ELR (cell line): ENCODE results near the gene CEACAM4.

Experiments
- DNase-seq: peaks from one replicate; pipeline ENCODE4 v3.0.0-alpha.2; 2015; ENCODE audit warnings: low read depth

Gene CEACAM4

GRCh38 chr19:41617941-41618730 lies 8.7 kb downstream of the CEACAM4 start:
- no peak for DNase-seq

- DNase-seq, result peak; percentile 25
Measured at GRCh38 chr19:41616792-41617621, 9.9 kb downstream of the CEACAM4 start.

DNA sequence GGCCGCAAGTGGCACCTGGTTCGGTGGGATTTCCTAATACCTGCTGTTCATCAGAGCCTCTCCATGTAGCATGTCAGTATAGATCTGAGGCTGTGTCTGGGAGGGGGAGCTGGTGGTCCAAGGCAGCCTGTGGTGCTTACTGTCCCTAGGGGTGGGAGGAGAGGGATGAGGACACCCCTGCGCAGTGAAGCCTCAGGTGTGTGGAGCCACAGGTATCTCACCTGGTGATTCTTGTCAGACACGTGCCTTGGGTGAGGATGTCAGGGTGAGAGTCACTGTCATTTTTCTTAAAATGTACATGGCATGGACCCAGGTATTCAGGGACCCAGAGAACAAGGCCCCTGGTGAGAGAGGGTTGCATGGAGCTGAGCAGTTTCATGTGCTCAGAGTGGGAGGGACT lies 11.7 kb downstream of the CEACAM4 start:
- no peak for DNase-seq

GRCh38 chr19:41612483-41612882 lies 14.4 kb downstream of the CEACAM4 start:
- DNase-seq, result no peak

DNA sequence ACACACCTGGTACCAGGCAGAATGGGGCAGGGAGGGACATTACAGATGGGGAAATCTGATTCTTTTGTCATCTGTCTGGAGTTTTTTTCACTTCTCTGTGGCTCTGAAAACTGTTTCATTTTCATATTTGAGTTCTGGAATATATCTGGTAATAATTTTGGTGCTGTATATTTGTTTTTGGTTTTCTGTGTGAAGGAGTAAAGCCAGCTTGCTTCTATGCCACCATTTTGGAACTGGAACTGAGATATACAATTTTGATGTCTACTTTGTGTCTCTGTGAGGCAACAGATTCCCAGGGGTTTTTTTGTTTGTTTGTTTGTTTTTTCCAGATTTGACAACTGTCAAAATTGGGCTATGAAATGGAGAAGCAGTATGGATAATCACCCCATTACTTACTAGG lies 16.1 kb downstream of the CEACAM4 start:
- no peak for DNase-seq

DNA sequence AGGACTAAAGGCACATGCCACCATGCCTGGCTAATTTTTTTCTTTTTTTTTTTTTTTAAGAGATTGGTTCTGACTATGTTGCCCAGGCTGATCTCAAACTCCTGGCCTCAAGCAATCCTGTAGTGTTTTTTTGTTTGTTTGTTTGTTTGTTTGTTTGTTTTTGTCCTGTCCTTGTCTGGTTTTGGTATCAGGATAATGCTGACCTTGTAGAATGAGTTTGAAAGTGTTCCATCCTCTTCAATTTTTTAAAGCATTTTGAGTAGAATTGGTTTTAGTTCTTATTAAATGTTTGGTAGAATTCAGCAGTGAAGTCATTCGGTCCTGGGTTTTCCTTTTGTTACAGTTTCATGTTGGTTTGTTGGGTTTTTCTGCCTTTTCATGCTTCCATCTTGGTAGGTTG lies 19.2 kb downstream of the CEACAM4 start:
- no peak for DNase-seq

GRCh38 chr19:41606215-41606837 lies 20.5 kb downstream of the CEACAM4 start:
- DNase-seq, result no peak

DNA sequence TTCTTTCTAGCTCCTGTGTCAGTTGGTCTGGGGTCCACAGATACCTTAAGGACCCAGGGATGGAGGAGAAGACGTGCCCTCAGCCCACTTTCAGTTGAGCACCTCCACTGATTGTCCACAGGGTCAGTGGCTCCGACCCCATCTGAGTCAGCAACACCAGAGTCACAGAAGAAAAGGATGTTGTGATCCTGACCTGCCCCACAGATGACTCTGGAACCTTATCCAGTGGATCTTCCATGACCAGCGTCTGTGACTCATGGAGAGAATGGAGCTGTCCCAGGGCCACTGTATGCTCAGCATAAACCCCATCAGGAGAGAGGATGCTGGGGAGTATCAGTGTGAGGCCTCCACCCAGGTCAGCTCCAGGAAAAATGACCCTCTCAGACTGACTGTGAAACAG lies 22.0 kb downstream of the CEACAM4 start:
- DNase-seq, result no peak

- DNase-seq, result no peak
Measured at GRCh38 chr19:41601771-41602170, 25.1 kb downstream of the CEACAM4 start.

DNA sequence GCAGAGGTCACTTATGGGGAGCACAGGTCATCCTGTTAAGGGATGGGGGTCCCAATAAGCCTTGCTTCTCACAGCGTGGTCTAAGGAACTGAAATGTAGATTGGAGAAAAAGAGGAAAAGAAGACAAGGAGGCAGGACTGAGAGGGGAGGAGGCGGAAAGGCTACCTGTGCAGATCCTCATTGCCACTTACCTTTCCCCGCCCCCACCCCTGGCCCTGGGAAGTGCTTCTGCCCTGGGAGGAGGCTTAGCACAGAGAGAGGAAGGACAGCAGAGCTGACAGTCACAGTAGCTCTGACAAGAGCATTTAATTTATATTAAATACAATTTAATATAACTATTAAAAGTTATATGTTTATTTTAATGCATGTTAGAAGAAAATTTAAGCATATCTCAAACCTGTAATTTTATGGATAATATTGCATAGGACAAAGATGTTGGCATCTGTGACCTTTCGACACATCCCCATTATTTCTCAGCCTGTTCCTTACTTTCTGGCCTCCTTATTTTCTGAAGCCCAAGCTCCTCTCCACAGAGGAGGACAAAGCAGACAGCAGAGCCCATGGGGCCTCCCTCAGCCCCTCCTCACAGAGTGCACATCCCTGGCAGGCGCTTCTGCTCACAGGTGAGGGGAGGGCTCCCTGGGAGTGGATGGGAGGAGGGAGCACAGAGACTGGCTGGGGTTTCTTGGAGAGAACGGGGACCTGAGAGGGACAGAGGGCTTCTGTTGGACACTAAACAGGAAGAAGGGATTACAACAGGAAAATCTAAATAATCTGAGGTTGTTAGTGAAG lies 27.5 kb downstream of the CEACAM4 start:
- DNase-seq, result no peak

GRCh38 chr19:41597600-41598041 lies 29.3 kb downstream of the CEACAM4 start:
- peak; percentile 69 for DNase-seq

GRCh38 chr19:41595890-41596280 lies 31.0 kb downstream of the CEACAM4 start:
- no peak for DNase-seq

DNA sequence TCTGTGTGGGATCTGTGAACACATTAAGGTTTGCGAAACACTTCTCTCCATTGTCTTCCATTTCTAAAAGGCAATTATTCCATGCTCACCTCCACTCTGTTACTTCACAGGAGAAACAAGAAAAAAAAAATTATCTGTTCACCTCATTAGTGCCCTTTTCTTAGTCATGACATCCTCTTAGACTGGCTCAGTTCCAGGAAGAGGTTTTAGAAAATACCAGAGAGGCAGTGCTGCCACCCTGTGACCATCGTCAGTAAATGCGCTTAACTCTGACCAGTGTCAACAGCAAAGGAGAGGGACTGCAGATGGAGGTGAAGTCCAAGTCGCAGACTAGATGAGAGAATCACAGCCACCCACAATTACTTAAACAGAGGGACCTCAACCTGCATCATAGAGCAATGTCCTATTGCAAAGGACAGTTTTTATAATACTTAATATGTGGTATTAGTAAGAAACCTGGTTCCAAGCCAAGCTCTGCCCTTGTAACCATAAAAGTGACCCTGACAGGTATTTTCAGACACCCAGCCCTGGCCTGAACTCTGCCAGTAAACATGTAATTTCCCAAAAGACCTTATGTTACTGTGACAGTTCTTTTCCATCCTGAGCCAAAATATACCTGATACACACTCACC lies 31.5 kb downstream of the CEACAM4 start:
- DNase-seq, result peak; percentile 88

DNA sequence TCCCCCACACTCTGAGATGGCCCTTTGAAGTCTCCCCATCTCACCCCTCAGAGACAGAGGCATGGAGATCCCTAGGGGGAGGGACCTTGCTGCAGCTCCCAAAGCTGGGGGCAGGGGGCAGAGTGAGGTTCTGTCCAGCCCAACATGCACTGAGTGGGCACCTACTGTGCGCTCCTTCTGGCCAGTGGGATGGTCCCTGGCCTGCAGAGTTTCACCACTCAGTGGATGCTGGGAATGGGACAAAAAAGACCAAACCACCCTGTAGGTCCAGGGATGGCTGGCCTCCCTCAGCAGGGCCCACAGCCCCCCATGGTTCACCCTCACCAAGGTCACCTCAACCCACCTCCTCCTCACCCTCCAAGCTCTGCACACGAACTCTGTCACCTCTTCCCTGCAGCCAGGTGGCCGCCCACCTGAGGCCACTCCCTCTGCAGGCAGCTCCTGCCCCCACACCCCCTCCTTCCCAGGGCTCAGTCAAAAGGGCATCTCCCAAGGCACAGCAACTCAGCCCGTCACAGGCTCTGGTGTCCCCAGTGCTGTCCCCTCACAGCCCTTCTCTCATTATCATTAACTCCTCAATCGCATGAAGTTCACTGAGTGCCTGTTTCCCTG lies 34.8 kb downstream of the CEACAM4 start:
- no peak for DNase-seq

DNA sequence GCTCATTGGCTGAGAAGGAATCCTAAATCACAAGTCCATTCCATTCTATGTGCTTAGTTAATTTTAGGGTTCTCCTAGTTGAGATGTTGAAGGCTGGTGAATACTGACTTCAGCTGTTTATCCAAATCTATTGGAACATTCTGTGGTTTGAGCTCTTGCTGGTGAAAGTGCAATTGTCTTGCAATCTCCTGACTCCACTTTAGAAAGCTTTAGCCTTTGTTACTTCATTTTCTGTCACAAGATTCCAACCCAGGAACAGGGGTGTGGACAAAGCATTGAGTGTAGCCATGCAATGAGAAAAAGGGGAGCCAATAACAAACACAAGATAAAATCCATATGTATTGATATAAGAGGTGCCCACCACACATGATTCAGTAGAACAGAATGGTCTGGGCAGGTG lies 35.9 kb downstream of the CEACAM4 start:
- DNase-seq, result no peak

- DNase-seq, result no peak
Measured at GRCh38 chr19:41589371-41589770, 37.5 kb downstream of the CEACAM4 start.

DNA sequence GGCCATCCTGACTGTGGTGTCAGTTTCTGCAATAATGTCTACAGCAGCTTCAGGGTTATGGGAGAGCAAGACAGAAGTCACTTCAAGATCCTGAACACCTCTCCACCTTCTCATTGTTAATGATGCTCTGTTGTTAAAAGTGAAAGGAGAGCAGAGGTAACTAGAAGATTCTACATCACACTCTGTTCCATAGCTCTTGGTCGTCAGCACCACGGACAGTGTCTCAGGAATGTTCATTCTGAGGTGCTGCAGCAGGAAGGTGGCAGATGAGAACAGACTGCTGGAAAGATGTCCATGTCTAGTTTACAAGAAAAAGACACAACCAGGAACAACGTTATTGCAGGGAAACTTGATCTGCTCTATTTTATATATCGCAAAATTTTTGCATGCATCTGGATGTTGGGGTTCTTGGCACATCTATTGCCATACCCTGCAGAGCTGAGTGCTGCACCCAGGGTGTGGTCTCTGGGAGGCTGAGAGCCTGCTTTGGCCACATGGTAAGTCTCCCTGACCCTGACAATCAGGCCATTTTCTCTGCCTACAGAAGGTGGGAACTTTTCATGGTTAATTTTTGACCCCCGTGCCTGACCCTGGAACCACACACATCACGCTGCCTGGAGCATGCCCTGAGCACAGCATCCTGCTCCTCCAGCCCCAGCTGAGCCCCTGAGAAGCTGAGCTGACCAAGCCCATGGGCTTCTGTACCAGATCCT lies 38.2 kb downstream of the CEACAM4 start:
- peak; percentile 31 for DNase-seq

GRCh38 chr19:41587838-41588210 lies 39.0 kb downstream of the CEACAM4 start:
- no peak for DNase-seq

- no peak for DNase-seq
Measured at GRCh38 chr19:41587101-41587837, 39.6 kb downstream of the CEACAM4 start.

DNA sequence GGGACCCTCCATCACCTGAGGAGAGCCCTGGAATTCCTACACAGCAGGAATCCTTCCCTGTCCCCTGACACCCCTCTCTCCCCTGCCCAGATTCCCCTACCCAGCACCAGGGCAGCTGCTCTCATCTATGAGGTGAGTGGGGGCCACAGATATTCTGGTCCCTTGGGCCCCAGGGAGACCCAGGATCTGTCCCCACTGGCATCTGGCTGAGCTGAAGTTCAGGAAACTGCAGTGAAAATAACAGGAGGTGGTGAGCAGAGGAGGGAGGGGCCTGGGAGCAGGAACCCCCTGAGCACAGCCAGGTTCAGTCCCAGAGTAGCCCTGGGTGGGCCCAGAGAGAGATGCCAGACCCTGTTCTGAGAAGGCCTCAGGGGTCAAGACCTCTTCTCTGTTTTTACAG lies 40.8 kb downstream of the CEACAM4 start:
- DNase-seq, result no peak
